RPMI8226 (cell line): Measurements from ENCODE around the gene MYL5.
"Not testable (repeated sequence)": the region's sequence is repeated elsewhere in the genome, so short reads cannot be mapped to it uniquely, and the experiment has no call there.

Experiments used
- DNase-seq: peaks from one replicate; pipeline ENCODE4 v3.0.0-alpha.2; 2015

The MYL5 gene

GRCh38 chr4:674172-675035 is at the start of gene MYL5, which contains the start of gene ATP5ME:
MYL5 (plus strand) TSS chr4:674542; CDS start chr4:678027, 3,485 bp downstream.
ATP5ME (minus strand) TSS chr4:674276; CDS start chr4:674247, 29 bp downstream.
- peak; percentile 95 for DNase-seq

GRCh38 chr4:624705-625590 is 49.4 kb upstream of the MYL5 start, which contains the start of gene PDE6B:
PDE6B (plus strand) TSS chr4:625573; CDS start chr4:625627, 54 bp downstream.
- DNase-seq: no peak

GRCh38 chr4:625631-626161 is 48.6 kb upstream of the MYL5 start:
- DNase-seq: no peak

- DNase-seq: no peak
Observed at GRCh38 chr4:626201-627091, 47.9 kb upstream of the MYL5 start.

- DNase-seq: no peak
Observed at GRCh38 chr4:627347-628125, 46.8 kb upstream of the MYL5 start.

GRCh38 chr4:628311-628741 is 46.0 kb upstream of the MYL5 start:
- DNase-seq: no peak

- DNase-seq: no peak
Observed at GRCh38 chr4:628821-629635, 45.3 kb upstream of the MYL5 start.

GRCh38 chr4:629636-629914 is 44.8 kb upstream of the MYL5 start:
- DNase-seq: no peak

GRCh38 chr4:629915-630641 is 44.3 kb upstream of the MYL5 start:
- DNase-seq: no peak

- no peak for DNase-seq
Observed at GRCh38 chr4:630656-631055, 43.7 kb upstream of the MYL5 start.

- no peak for DNase-seq
Observed at GRCh38 chr4:632196-632790, 42.0 kb upstream of the MYL5 start.

GRCh38 chr4:632926-633325 is 41.4 kb upstream of the MYL5 start:
- peak; percentile 11 for DNase-seq

- DNase-seq: no peak
Observed at GRCh38 chr4:633406-633805, 40.9 kb upstream of the MYL5 start.

- DNase-seq: no peak
Observed at GRCh38 chr4:633976-634598, 40.3 kb upstream of the MYL5 start.

GRCh38 chr4:634599-634985 is 39.8 kb upstream of the MYL5 start:
- DNase-seq: no peak

- DNase-seq: not testable (repeated sequence)
Observed at GRCh38 chr4:635066-635835, 39.1 kb upstream of the MYL5 start.

GRCh38 chr4:635851-636627 is 38.3 kb upstream of the MYL5 start:
- no peak for DNase-seq
